Ovary (tissue), 9 donors: Measurements from ENCODE around the gene SPATA21. TPM values are rescaled to one million over a fixed set of nuclear protein-coding genes. Genes with fewer than 3 reads are reported as not detected.
"Not testable (repeated sequence)": the region's sequence is repeated elsewhere in the genome, so short reads cannot be mapped to it uniquely, and the experiment has no call there.

ENCODE experiments used
- DNase-seq, 5 donors: peaks; one replicate each; pipeline ENCODE4 v3.0.0-alpha.2; 2019 to 2020
- H3K27ac ChIP-seq, 2 donors: fragments of 200-600 bp; one replicate each; pipeline versions ENCODE4 v1.5.1 to v1.8.0; 2019 to 2022
- H3K27me3 ChIP-seq: fragments of 200-600 bp; one replicate; pipeline ENCODE4 v1.8.0; 2022
- H3K36me3 ChIP-seq: fragments of 200-600 bp; sonication (generic); one replicate; pipeline ENCODE4 v1.5.1; 2019
- H3K4me1 ChIP-seq: one replicate; pipeline ENCODE4 v1.8.1; 2013; ENCODE audit warnings: mild to moderate bottlenecking, moderate library complexity; ENCODE audit not compliant: insufficient read depth
- H3K4me3 ChIP-seq: fragments of 200-600 bp; sonication (generic); one replicate; pipeline ENCODE4 v1.5.1; 2017
- H3K9me3 ChIP-seq, 2 donors: fragments of 200-600 bp in 1 of 2; sonication (generic) in 1 of 2; one replicate each; pipeline versions ENCODE4 v1.5.1 to v1.8.1; 2013 to 2019; ENCODE audit warnings: mild to moderate bottlenecking in 1 of 2, moderate library complexity in 1 of 2
- CTCF ChIP-seq, 3 donors: fragments of 450-650 bp in 2 of 3; fragments of 200-600 bp in 1 of 3; IDR thresholded peaks; one replicate each; pipeline versions ENCODE4 v1.5.1 to v1.8.0; 2016 to 2022; ENCODE audit warnings: antibody characterized with exemption in 3 of 3, mild to moderate bottlenecking in 1 of 3
- EP300 ChIP-seq: sonication (generic); formaldehyde crosslinking; IDR thresholded peaks from one replicate; pipeline ENCODE4 v1.6.1; 2017; ENCODE audit warnings: antibody characterized with exemption
- POLR2A ChIP-seq: fragments of 450-650 bp; IDR thresholded peaks from one replicate; pipeline ENCODE4 v1.6.1; 2017; ENCODE audit warnings: antibody characterized with exemption, mild to moderate bottlenecking, moderate library complexity
- WGBS, 3 donors: extraction: QIAGEN DNeasy Blood & Tissue Kit in 1 of 3; methylation state at CpG; one replicate each; pipeline versions ENCODE4 v1.1.5 to v1.1.7; 2013 to 2017; 5-methylcytosine and 5-hydroxymethylcytosine counted together
- intact Hi-C, 4 donors: fragments of 100-400 bp; cut with DNase I; formaldehyde crosslinking; loops; one replicate each; pipeline versions ENCODE4 v1.11.0 to v1.15.1; 2022 to 2023
- polyA plus RNA-seq, 2 donors: library from polyadenylated mRNA; stranded (reverse); fragments of 200-250 nt in 1 of 2; fragments of 350-450 nt in 1 of 2; fragmentation: Illumina TruSeq in 1 of 2; extraction: RNeasy Lipid Tissue Mini Kit (QIAGEN cat#74804) in 1 of 2; gene quantifications; one replicate each; pipeline ENCODE4 v1.2.3, GENCODE V29; 2013 to 2014
- total RNA-seq, 7 donors: library from RNA; depleted of rRNA in 2 of 7; stranded (reverse); fragments of >200 nt in 2 of 7; fragmentation: NEBNext Ultra II Directional in 3 of 7; extraction: Animal tissue kit (Norgen Biotek cat#: 25700) in 3 of 7; gene quantifications; one replicate each; pipeline versions ENCODE4 v1.1.0 to v1.2.4, GENCODE V29; 2016 to 2023
- donor health status: DM: no; HTN: no; CAD: no; lungs with moderate emphysema.
- donor health status: DM: no; HTN: no; CAD: no.
- donor health status: Bipolar disorder and iron deficiency.
- donor health status: DM: yes; HTN: yes; CAD: no.
- donor health status: DM: no; HTN: no; CAD: no.
- donor health status: DM: yes; HTN: yes; CAD: no.

The SPATA21 gene
- total and polyA plus RNA-seq, 9 donors: 0.17 TPM; not detected in 8

- Histone ChIP-seq H3K4me1 (no peaks in the 10 kb centered on the region), H3K9me3 (no peaks in the 10 kb centered on the region), H3K36me3 (no peaks in the 10 kb centered on the region), H3K27ac (no peak overlapping the region), H3K27me3 (no peaks in the 10 kb centered on the region), H3K4me3 (no peak overlapping the region)
- TF ChIP-seq CTCF (IDR thresholded peaks at IDR 0.05): no peak
- TF ChIP-seq POLR2A: no peak
- no peak for TF ChIP-seq EP300
- WGBS, 3 donors: 91 to 97% (median 94%) methylated on average over 12 of the region's 12 CpGs
- peak in 1 of 5 donors; percentile 26 for DNase-seq
- intact Hi-C loops: no loop called here
Measured at GRCh38 chr1:16478091-16478490, 40.9 kb upstream of the SPATA21 start.

GRCh38 chr1:16475771-16476770, 38.8 kb upstream of the SPATA21 start:
- H3K4me1 ChIP-seq, H3K27ac ChIP-seq, H3K27me3 ChIP-seq, H3K36me3 ChIP-seq, intact Hi-C loops, H3K4me3 ChIP-seq, H3K9me3 ChIP-seq: not testable (repeated sequence)
- DNase-seq: peak in 1 of 5 donors; percentile 26
- WGBS, 3 donors: 88 to 91% (median 89%) methylated on average over 27 to 29 of the region's 29 CpGs

GRCh38 chr1:16474891-16475290, 37.7 kb upstream of the SPATA21 start:
- H3K9me3 ChIP-seq, H3K4me1 ChIP-seq, H3K27me3 ChIP-seq, H3K4me3 ChIP-seq, H3K27ac ChIP-seq, intact Hi-C loops, DNase-seq, H3K36me3 ChIP-seq: not testable (repeated sequence)
- 94 to 96% (median 95%) methylated on average over 2 of the region's 2 CpGs for WGBS, 3 donors

- H3K36me3 ChIP-seq: no peaks in the 10 kb centered on the region
- DNase-seq: peak in 1 of 5 donors; percentile 33
- 91 to 94% (median 93%) methylated on average over 28 of the region's 28 CpGs for WGBS, 3 donors
Measured at GRCh38 chr1:16474166-16474800, 37.1 kb upstream of the SPATA21 start.

GRCh38 chr1:16468558-16468957, 31.3 kb upstream of the SPATA21 start:
- intact Hi-C loops: no loop called here
- TF ChIP-seq EP300 (no peak), POLR2A (no peak), CTCF (IDR thresholded peaks at IDR 0.05) (no peak)
- H3K27me3 ChIP-seq: no peaks in the 10 kb centered on the region
- H3K9me3 ChIP-seq: no peaks in the 10 kb centered on the region
- no peaks in the 10 kb centered on the region for H3K4me1 ChIP-seq
- WGBS, 3 donors: 74 to 91% (median 81%) methylated on average over 3 of the region's 3 CpGs
- DNase-seq: no peak
- H3K36me3 ChIP-seq: no peaks in the 10 kb centered on the region
- no peak overlapping the region for H3K4me3 ChIP-seq
- H3K27ac ChIP-seq: no peak overlapping the region

More at GRCh38 chr1:16474166-16474800, 37.1 kb upstream of the SPATA21 start:
- Histone ChIP-seq H3K27me3 (no peaks in the 10 kb centered on the region), H3K9me3 (no peaks in the 10 kb centered on the region), H3K4me1 (no peaks in the 10 kb centered on the region), H3K27ac (no peak overlapping the region), H3K4me3 (no peak overlapping the region)
- no peak for TF ChIP-seq POLR2A
- TF ChIP-seq CTCF (IDR thresholded peaks at IDR 0.05): no peak
- TF ChIP-seq EP300: no peak
- intact Hi-C loops: no loop called here
